ENCODE data around the gene NT5DC3. TPM values are rescaled to one million over a fixed set of nuclear protein-coding genes. Genes with fewer than 3 reads are reported as not detected.

Gene NT5DC3
- total RNA-seq, 2 donors from 2014 or later: 2.3 to 2.4 TPM

- no peak overlapping the region for H3K4me3 ChIP-seq
- H3K27ac ChIP-seq: no peak overlapping the region
- TF ChIP-seq CTCF (IDR thresholded peaks at IDR 0.05): no peak
- no peak for DNase-seq (ENCODE audit: low spot score)
- no peaks in the 10 kb centered on the region for H3K36me3 ChIP-seq
- H3K27me3 ChIP-seq: no peaks in the 10 kb centered on the region
- H3K4me1 ChIP-seq: no peaks in the 10 kb centered on the region
- H3K9me3 ChIP-seq: no peaks in the 10 kb centered on the region
Observed at GRCh38 chr12:103882861-103883596, 42.0 kb upstream of the NT5DC3 start.

DNA sequence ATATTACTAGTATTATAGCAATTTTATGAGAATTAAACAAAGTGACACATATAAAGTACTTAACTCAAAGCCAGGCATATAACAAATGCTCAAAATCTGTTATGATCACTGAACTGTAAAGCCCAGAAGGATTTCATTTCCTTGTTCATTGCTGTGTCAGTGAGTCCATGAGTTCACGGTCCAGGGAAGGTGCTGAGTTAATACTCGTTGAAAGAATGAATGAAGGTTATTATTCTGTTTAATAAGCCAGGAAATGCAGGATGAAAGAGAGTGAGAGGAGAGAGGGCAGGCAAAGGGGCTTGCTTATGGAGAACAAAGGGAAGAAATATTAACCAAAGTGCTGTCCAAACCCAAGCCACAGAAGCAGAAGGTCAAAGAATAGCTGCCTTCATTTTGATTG is 40.2 kb upstream of the NT5DC3 start:
- no peaks in the 10 kb centered on the region for H3K27me3 ChIP-seq
- H3K4me1 ChIP-seq: no peaks in the 10 kb centered on the region
- H3K27ac ChIP-seq: no peak overlapping the region
- no peak overlapping the region for H3K4me3 ChIP-seq
- DNase-seq (ENCODE audit: low spot score): no peak
- H3K36me3 ChIP-seq: no peaks in the 10 kb centered on the region
- no peak for TF ChIP-seq CTCF (IDR thresholded peaks at IDR 0.05)
- H3K9me3 ChIP-seq: no peaks in the 10 kb centered on the region

DNA sequence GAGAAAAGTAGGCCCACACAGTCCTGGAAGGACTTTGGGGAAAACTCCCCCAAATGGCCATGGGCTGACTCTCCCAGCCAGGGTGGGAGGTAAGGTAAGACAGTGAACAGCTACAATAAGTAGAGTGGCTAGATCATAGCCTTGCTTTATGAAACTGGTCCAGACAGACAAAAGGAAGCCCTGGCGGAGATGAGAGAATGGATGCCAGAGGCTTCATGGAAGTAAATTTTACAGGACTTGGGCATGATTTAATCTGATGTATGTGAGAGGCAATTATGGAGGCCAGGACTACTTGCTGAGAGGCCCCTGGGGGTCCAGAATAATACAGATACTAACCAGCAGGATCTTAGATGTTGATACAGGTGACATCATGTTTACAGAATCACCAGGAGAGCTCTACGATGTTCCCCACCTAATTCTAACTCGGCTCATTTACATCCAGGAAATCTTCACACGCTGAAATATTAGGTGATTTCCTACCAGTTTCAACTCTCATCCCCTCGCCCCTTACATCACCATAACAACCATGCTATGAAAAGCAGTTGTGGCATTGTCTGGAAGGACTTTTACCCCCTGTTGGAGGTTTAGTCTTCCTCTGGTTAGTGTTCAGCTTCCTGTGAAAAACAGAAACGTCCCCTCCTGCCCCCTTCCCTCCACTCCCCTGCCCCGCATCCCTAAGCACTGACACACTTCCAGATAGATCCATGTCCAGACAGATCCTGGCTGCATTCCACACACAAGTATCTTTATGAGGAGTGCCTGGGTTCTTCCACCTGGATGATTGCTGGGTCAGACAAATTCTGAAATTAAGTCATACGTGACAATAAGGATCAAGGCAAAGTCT is 39.5 kb upstream of the NT5DC3 start:
- H3K27ac ChIP-seq: no peak overlapping the region
- no peaks in the 10 kb centered on the region for H3K4me1 ChIP-seq
- no peaks in the 10 kb centered on the region for H3K27me3 ChIP-seq
- H3K9me3 ChIP-seq: no peaks in the 10 kb centered on the region
- H3K4me3 ChIP-seq: no peak overlapping the region
- no peaks in the 10 kb centered on the region for H3K36me3 ChIP-seq
- DNase-seq (ENCODE audit: low spot score): no peak
- no peak for TF ChIP-seq CTCF (IDR thresholded peaks at IDR 0.05)

DNA sequence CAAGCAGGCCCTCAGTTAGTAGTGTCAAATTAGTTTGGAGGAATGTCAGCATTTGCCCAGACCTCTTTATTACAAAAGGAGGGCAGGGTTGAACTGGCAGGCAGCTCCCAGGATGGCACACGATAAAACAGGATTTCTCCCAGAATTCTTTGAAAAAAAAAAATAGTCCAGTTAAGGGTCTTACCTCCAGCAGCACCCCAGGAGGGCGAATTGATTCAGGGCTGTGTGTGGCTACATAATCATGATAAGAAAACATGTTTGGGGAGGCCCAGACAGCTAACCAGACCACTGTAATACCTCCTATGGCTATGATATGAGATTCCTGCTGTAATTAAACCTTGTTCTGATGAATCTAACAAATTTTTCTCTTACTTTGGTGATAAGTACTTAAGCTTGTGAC is 38.8 kb upstream of the NT5DC3 start:
- no peaks in the 10 kb centered on the region for H3K36me3 ChIP-seq
- no peak for DNase-seq (ENCODE audit: low spot score)
- no peak overlapping the region for H3K27ac ChIP-seq
- no peaks in the 10 kb centered on the region for H3K4me1 ChIP-seq
- no peak for TF ChIP-seq CTCF (IDR thresholded peaks at IDR 0.05)
- no peaks in the 10 kb centered on the region for H3K9me3 ChIP-seq
- H3K4me3 ChIP-seq: no peak overlapping the region
- no peaks in the 10 kb centered on the region for H3K27me3 ChIP-seq

DNA sequence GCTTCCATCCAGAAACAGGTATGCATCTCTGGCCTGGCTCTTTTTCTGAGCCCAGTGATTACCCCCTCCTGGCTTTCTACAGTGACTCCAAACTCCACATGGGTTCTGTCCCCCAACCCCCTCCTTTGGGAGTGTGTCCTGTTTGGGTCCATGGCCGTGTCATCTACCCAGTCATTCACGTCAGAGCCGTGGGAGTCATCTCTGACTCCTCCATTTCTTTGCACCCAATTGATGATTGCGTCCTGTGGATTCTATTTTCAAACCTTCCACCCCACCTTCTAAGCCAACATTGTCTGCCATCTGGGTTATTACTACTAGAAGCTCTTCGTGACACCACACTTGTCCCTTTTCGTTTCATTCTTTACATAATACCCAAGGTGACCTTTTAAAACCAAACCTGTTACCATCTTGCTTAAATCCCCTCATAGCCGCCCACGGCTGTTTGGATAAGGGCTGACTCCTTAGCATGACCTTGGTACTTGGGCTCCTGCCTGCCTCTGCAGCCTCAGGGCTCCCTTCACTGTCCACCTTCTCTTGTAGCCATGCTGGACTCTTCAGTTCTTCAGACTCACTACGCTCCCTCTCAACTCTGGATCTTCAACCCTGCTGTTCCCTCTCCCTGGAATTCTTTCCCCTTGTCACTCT is 38.1 kb upstream of the NT5DC3 start:
- H3K4me3 ChIP-seq: no peak overlapping the region
- H3K27me3 ChIP-seq: no peaks in the 10 kb centered on the region
- no peak for DNase-seq (ENCODE audit: low spot score)
- TF ChIP-seq CTCF (IDR thresholded peaks at IDR 0.05): no peak
- H3K4me1 ChIP-seq: no peaks in the 10 kb centered on the region
- H3K36me3 ChIP-seq: no peaks in the 10 kb centered on the region
- no peak overlapping the region for H3K27ac ChIP-seq
- H3K9me3 ChIP-seq: no peaks in the 10 kb centered on the region

Measured in right atrium auricular region (tissue), 2 donors.